Esophagus muscularis mucosa (tissue), 4 donors: ENCODE measurements around the gene AUTS2. TPM values are rescaled to one million over a fixed set of nuclear protein-coding genes. Genes with fewer than 3 reads are reported as not detected.
A peak's percentile ranks its signal among the peaks of the same experiment; 100 is the strongest.

Experiments
- DNase-seq: peaks from one replicate; pipeline ENCODE4 v3.0.0-alpha.2; 2017; ENCODE audit errors: extremely low spot score
- H3K27ac ChIP-seq, 4 donors: fragments of 200-600 bp; sonication (generic); replicated peaks in 1 of 4; 1 replicate in 3 of 4; 2 replicates in 1 of 4; pipeline ENCODE4 v1.5.1; 2016 to 2019; ENCODE audit warnings: mild to moderate bottlenecking in 1 of 4
- H3K27me3 ChIP-seq, 4 donors: fragments of 200-600 bp; sonication (generic); one replicate each; pipeline versions ENCODE4 v1.5.1 to v1.6.0; 2016 to 2019
- H3K36me3 ChIP-seq, 4 donors: fragments of 200-600 bp; sonication (generic); one replicate each; pipeline ENCODE4 v1.5.1; 2016 to 2019
- H3K4me1 ChIP-seq, 4 donors: fragments of 200-600 bp; sonication (generic); one replicate each; pipeline ENCODE4 v1.5.1; 2016 to 2019
- H3K4me3 ChIP-seq, 4 donors: fragments of 200-600 bp; sonication (generic); 1 replicate in 2 of 4; 2 replicates in 2 of 4; pipeline ENCODE4 v1.5.1; 2016 to 2019; ENCODE audit warnings: mild to moderate bottlenecking in 4 of 4, moderate library complexity in 1 of 4
- H3K9me3 ChIP-seq, 4 donors: fragments of 200-600 bp; sonication (generic); 1 replicate in 3 of 4; 2 replicates in 1 of 4; pipeline ENCODE4 v1.5.1; 2016 to 2019
- CTCF ChIP-seq, 3 experiments: fragments of 200-600 bp in 2 of 3; fragments of 450-650 bp in 1 of 3; sonication (generic) in 2 of 3; IDR thresholded peaks; one replicate each; pipeline ENCODE4 v1.5.1; 2017 to 2019; ENCODE audit warnings: antibody characterized with exemption in 3 of 3, mild to moderate bottlenecking in 2 of 3, moderate library complexity in 1 of 3
- EP300 ChIP-seq: sonication (generic); formaldehyde crosslinking; IDR thresholded peaks from one replicate; pipeline ENCODE4 v1.6.1; 2017; ENCODE audit warnings: antibody characterized with exemption
- POLR2A ChIP-seq: fragments of 450-650 bp; IDR thresholded peaks from one replicate; pipeline ENCODE4 v1.6.1; 2017; ENCODE audit warnings: antibody characterized with exemption, moderate library complexity, mild to moderate bottlenecking, low read depth
- POLR2AphosphoS5 ChIP-seq, 2 donors: sonication (generic); formaldehyde crosslinking; IDR thresholded peaks; one replicate each; pipeline ENCODE4 v1.6.1; 2017; ENCODE audit warnings: antibody characterized with exemption in 2 of 2
- WGBS: methylation state at CpG from one replicate; pipeline ENCODE4 v1.1.5; 2018; 5-methylcytosine and 5-hydroxymethylcytosine counted together
- intact Hi-C: fragments of 100-400 bp; cut with DNase I; formaldehyde crosslinking; loops from one replicate; pipeline ENCODE4 v1.15.1; 2023
- total RNA-seq, 4 donors: library from RNA; depleted of rRNA; stranded (reverse); fragments of >200 nt; gene quantifications; one replicate each; pipeline versions ENCODE4 v1.1.0 to v1.2.1, GENCODE V29; 2016

Gene AUTS2
- total RNA-seq, 4 donors from 2014 or later = 18.5 to 44.9 (median 34.2) TPM

DNA sequence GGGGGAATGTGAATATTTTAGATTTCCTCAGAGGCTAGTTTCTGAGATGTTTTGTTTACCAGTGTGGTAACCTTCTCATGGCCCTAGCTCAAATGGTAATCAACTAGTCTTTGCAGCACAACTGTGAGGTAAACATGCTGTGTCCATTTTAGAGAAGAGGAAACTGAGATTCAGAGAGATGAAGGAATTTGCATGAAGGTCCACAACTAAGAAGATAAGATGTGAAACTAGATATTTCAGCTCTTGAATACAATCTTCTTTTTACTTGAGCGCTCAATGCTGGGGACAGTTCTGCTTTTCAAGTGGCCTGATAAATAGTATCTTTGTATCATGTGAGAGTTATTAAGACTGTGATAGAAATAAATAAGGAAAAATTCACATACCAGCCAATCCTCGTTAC is 245.4 kb downstream of the AUTS2 start:
- intact Hi-C loops = no loop called here
- H3K36me3 ChIP-seq = no peaks in the 10 kb centered on the region
- H3K27me3 ChIP-seq = no peaks in the 10 kb centered on the region
- no peak overlapping the region for H3K4me3 ChIP-seq
- H3K9me3 ChIP-seq = no peaks in the 10 kb centered on the region
- H3K27ac ChIP-seq = no peak overlapping the region
- WGBS = 91% methylated on average over 2 of the region's 2 CpGs
- TF ChIP-seq CTCF (IDR thresholded peaks at IDR 0.05) (no peak), EP300 (no peak), POLR2A (no peak), POLR2AphosphoS5 (IDR thresholded peaks at IDR 0.05) (no peak)
- DNase-seq = no peak
- H3K4me1 ChIP-seq = peaks cover 0 to 35% (median 13%) of the 10 kb centered on the region in 4 donors

GRCh38 chr7:69844264-69844868 is 246.1 kb downstream of the AUTS2 start:
- Histone ChIP-seq H3K36me3 (no peaks in the 10 kb centered on the region), H3K27ac (no peak overlapping the region), H3K4me3 (no peak overlapping the region), H3K9me3 (no peaks in the 10 kb centered on the region), H3K27me3 (no peaks in the 10 kb centered on the region), H3K4me1 (peaks cover 0 to 36% (median 13%) of the 10 kb centered on the region in 4 donors)
- intact Hi-C loops = no loop called here
- WGBS = 64% methylated on average over 4 of the region's 4 CpGs
- TF ChIP-seq POLR2AphosphoS5 (IDR thresholded peaks at IDR 0.05) = no peak
- TF ChIP-seq POLR2A = no peak
- TF ChIP-seq CTCF (IDR thresholded peaks at IDR 0.05) = no peak
- TF ChIP-seq EP300 = no peak
- DNase-seq = no peak

GRCh38 chr7:69845721-69846495 is 247.6 kb downstream of the AUTS2 start:
- WGBS = 62% methylated on average over 3 of the region's 3 CpGs
- no peak for TF ChIP-seq POLR2AphosphoS5 (IDR thresholded peaks at IDR 0.05)
- TF ChIP-seq POLR2A = no peak
- TF ChIP-seq CTCF (IDR thresholded peaks at IDR 0.05) = no peak
- TF ChIP-seq EP300 = no peak
- peaks cover 0 to 30% (median 13%) of the 10 kb centered on the region in 4 donors for H3K4me1 ChIP-seq
- no peak overlapping the region for H3K4me3 ChIP-seq
- no peaks in the 10 kb centered on the region for H3K27me3 ChIP-seq
- intact Hi-C loops = no loop called here
- no peaks in the 10 kb centered on the region for H3K36me3 ChIP-seq
- no peak overlapping the region for H3K27ac ChIP-seq
- peak; percentile 64 for DNase-seq
- no peaks in the 10 kb centered on the region for H3K9me3 ChIP-seq

GRCh38 chr7:69847921-69848612 is 249.8 kb downstream of the AUTS2 start:
- WGBS = 56% methylated on average over 6 of the region's 6 CpGs
- TF ChIP-seq POLR2A (no peak), EP300 (no peak), POLR2AphosphoS5 (IDR thresholded peaks at IDR 0.05) (no peak), CTCF (IDR thresholded peaks at IDR 0.05) (no peak)
- no peak overlapping the region for H3K4me3 ChIP-seq
- no peak overlapping the region for H3K27ac ChIP-seq
- intact Hi-C loops = no loop called here
- no peaks in the 10 kb centered on the region for H3K36me3 ChIP-seq
- DNase-seq = no peak
- no peaks in the 10 kb centered on the region for H3K27me3 ChIP-seq
- no peaks in the 10 kb centered on the region for H3K9me3 ChIP-seq
- peaks cover 0 to 29% (median 13%) of the 10 kb centered on the region in 4 donors for H3K4me1 ChIP-seq
